Loucy (cell line): ENCODE data around the gene LRPPRC.

ENCODE experiments used
- EZH2phosphoT487 ChIP-seq: fragments of 200-600 bp; IDR thresholded peaks from 2 replicates; pipeline ENCODE4 v1.6.1; 2018; ENCODE audit warnings: antibody characterized with exemption, mild to moderate bottlenecking, moderate library complexity, borderline replicate concordance
- TF ChIP-seq, protein P1 (sequence below): fragments of 200-600 bp; sonication (generic); conservative IDR thresholded peaks from 2 replicates; pipeline ENCODE4 v1.5.1; 2014; ENCODE audit warnings: mild to moderate bottlenecking, antibody characterized with exemption, low read length

DNA sequence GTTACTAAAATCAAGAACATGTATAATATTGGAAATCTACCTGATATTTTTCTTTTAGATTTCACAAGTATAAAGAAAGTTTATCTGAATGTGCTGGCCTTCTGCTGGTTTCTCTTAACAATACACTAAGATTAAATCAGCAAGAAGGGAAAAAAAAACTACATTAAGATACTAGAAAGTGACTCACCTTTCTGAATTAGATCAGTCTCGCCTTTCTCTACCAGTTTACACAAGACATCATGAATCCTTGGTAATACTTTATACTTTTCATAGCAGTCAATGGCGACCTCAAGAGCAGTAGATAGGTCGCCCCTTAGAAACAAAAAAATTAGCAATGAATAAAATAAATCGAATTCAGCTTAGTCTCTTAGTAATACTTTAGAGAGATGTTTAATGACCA is 61.2 kb downstream of the LRPPRC start:
- TF ChIP-seq, protein P1, sequence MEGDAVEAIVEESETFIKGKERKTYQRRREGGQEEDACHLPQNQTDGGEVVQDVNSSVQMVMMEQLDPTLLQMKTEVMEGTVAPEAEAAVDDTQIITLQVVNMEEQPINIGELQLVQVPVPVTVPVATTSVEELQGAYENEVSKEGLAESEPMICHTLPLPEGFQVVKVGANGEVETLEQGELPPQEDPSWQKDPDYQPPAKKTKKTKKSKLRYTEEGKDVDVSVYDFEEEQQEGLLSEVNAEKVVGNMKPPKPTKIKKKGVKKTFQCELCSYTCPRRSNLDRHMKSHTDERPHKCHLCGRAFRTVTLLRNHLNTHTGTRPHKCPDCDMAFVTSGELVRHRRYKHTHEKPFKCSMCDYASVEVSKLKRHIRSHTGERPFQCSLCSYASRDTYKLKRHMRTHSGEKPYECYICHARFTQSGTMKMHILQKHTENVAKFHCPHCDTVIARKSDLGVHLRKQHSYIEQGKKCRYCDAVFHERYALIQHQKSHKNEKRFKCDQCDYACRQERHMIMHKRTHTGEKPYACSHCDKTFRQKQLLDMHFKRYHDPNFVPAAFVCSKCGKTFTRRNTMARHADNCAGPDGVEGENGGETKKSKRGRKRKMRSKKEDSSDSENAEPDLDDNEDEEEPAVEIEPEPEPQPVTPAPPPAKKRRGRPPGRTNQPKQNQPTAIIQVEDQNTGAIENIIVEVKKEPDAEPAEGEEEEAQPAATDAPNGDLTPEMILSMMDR = no peak
- TF ChIP-seq EZH2phosphoT487 = no peak
